Measurements from ENCODE around the gene DACH1.

The DACH1 gene

DNA sequence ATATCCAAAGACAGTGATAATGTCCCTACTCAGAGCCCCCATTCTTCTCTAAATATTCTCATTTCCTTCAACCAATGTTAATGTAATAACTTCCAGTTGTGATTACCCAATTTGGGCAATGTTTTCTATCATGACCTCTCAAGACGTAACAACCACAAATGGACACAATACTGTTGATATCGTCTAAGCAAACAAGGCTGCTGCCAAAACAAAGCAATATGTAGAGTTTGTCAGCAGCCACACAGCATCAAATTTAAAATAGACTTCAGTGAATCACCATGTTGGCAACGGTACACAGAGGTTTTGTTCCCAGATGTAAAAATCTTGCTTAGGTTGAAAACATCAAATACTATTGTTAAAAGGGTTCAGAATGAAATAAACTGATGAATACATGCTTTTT, 205.1 kb downstream of the DACH1 start:
- Histone ChIP-seq H3K4me3 (ENCODE audit: low read depth, low read length) (no peak overlapping the region), H3K4me1 (no peaks in the 10 kb centered on the region), H3K9me3 (no peaks in the 10 kb centered on the region), H3K27me3 (no peaks in the 10 kb centered on the region), H3K36me3 (no peaks in the 10 kb centered on the region)
- DNase-seq = no peak
- TF ChIP-seq, protein P1, sequence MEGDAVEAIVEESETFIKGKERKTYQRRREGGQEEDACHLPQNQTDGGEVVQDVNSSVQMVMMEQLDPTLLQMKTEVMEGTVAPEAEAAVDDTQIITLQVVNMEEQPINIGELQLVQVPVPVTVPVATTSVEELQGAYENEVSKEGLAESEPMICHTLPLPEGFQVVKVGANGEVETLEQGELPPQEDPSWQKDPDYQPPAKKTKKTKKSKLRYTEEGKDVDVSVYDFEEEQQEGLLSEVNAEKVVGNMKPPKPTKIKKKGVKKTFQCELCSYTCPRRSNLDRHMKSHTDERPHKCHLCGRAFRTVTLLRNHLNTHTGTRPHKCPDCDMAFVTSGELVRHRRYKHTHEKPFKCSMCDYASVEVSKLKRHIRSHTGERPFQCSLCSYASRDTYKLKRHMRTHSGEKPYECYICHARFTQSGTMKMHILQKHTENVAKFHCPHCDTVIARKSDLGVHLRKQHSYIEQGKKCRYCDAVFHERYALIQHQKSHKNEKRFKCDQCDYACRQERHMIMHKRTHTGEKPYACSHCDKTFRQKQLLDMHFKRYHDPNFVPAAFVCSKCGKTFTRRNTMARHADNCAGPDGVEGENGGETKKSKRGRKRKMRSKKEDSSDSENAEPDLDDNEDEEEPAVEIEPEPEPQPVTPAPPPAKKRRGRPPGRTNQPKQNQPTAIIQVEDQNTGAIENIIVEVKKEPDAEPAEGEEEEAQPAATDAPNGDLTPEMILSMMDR (IDR thresholded peaks at IDR 0.05; ENCODE audit: low read depth, low read length) = no peak

DNA sequence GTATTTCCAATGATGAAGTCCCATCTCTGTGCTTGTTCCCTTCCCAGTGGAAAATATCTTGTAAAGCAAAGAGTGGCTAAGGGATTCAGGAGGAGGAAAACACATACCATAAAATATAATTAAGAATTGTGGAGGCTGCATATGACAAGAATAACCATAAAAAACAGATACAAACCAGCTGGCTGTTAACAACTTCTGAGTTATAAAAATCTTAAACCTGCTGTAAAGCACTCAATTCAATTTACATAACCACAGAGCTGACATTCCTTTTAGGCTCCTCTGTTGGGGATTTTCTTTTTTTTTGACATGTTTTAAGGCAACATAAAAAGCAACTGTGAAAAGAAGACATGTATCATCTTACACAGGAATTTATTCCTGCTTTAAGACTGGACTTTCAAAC, 207.6 kb downstream of the DACH1 start:
- no peak for DNase-seq
- TF ChIP-seq, protein P1 (IDR thresholded peaks at IDR 0.05; ENCODE audit: low read depth, low read length) = no peak
- H3K4me1 ChIP-seq = no peaks in the 10 kb centered on the region
- no peaks in the 10 kb centered on the region for H3K36me3 ChIP-seq
- no peaks in the 10 kb centered on the region for H3K27me3 ChIP-seq
- no peak overlapping the region for H3K4me3 ChIP-seq (ENCODE audit: low read depth, low read length)
- H3K9me3 ChIP-seq = no peaks in the 10 kb centered on the region

DNA sequence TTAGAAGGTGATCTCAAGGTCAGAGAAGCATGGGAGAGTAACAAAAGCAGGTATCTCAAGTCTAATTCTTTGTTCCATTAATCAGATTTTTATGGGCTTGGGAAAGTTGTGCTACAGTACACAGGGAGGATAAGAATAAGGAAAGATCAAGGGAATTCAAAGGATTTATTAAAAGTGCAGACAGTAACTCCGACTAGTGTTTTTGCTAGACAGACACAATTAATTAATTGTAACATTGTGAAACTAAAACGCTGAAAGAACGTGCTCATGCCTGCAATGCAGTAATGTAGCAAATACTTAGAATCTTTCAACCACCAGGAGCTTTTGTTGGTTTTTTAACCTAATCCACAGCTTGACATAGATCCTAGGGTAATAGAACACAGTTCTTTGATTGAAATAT, 221.5 kb downstream of the DACH1 start:
- Histone ChIP-seq H3K4me3 (ENCODE audit: low read depth, low read length) (no peak overlapping the region), H3K9me3 (no peaks in the 10 kb centered on the region), H3K4me1 (peaks cover 4% of the 10 kb centered on the region; the same call in 1 of the 2 replicates), H3K27me3 (no peaks in the 10 kb centered on the region), H3K36me3 (no peaks in the 10 kb centered on the region)
- no peak for DNase-seq
- TF ChIP-seq, protein P1 (IDR thresholded peaks at IDR 0.05; ENCODE audit: low read depth, low read length) = no peak

DNA sequence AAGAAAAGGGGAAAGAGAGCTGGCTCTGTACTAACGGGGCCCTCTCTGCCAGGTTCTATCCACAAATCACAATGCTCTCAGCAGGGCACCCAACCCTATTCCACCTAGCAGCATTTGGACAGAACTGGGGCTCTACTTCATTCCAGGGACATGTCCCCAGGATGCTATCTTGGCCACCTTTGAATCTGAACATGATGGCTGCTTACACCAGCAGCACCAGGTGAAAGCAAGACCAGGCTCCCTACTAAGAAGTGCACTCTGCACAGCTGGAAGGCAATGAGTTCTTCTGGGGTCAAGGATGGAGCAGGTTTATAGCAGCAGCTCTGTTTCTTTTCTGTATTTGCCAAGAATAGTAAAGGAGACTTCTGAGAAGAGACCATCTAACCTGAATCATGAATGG, 222.4 kb downstream of the DACH1 start:
- TF ChIP-seq, protein P1 (IDR thresholded peaks at IDR 0.05; ENCODE audit: low read depth, low read length) = no peak
- no peaks in the 10 kb centered on the region for H3K27me3 ChIP-seq
- DNase-seq = no peak
- H3K4me3 ChIP-seq (ENCODE audit: low read depth, low read length) = no peak overlapping the region
- no peaks in the 10 kb centered on the region for H3K9me3 ChIP-seq
- H3K4me1 ChIP-seq = peaks cover 4% of the 10 kb centered on the region; the same call in 1 of the 2 replicates
- no peaks in the 10 kb centered on the region for H3K36me3 ChIP-seq

DNA sequence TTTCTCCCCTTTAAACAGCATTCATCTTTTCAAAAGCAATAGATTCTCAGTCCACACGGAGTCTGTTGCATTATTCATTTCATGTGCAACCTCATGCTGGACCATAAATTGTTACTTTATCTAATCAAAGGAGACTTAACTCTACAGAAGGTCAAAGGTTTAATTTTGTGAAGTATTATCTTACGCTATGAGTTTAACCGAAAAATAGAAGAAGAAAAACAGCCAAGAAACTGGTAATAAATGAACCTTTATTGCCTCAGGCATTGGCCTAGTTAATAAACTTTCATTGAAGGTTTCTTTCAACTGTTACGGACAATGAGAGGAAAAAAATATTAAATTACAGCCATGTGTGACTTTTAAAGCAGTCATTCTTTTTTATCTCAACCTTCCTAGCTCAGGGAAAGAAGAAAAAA, 223.6 kb downstream of the DACH1 start:
- H3K4me3 ChIP-seq (ENCODE audit: low read depth, low read length) = no peak overlapping the region
- no peaks in the 10 kb centered on the region for H3K27me3 ChIP-seq
- no peaks in the 10 kb centered on the region for H3K36me3 ChIP-seq
- peaks cover 6% of the 10 kb centered on the region for H3K4me1 ChIP-seq
- DNase-seq = no peak
- TF ChIP-seq, protein P1 (IDR thresholded peaks at IDR 0.05; ENCODE audit: low read depth, low read length) = no peak
- no peaks in the 10 kb centered on the region for H3K9me3 ChIP-seq

DNA sequence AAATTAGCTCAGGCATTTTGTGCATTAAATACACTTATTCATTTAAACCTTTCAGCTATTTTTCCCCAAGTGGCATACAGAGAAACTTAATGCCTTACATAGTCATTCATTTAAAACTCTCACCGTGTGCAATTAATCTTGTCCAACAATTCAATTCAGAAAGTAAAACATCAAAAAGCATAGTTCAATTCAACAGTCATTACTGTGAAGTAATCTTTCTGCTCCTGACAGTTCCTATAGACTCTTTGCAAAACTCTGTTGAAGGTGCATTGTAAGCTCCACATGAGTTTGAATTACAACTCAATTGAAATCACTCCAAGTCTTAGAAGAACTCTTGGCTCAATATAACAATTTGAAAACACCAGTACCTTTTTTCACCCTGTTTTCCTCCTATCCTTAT, 228.3 kb downstream of the DACH1 start:
- no peaks in the 10 kb centered on the region; the same call in 1 of the 2 replicates for H3K36me3 ChIP-seq
- no peaks in the 10 kb centered on the region for H3K27me3 ChIP-seq
- TF ChIP-seq, protein P1 (IDR thresholded peaks at IDR 0.05; ENCODE audit: low read depth, low read length) = no peak
- no peak for DNase-seq
- no peak overlapping the region for H3K4me3 ChIP-seq (ENCODE audit: low read depth, low read length)
- no peaks in the 10 kb centered on the region for H3K9me3 ChIP-seq
- peaks cover 28% of the 10 kb centered on the region for H3K4me1 ChIP-seq
